ENCODE results near the gene SBF2.
"Not testable (repeated sequence)": the region's sequence is repeated elsewhere in the genome, so short reads cannot be mapped to it uniquely, and the experiment has no call there.

Gene SBF2

GRCh38 chr11:10267821-10268220 lies 26.2 kb downstream of the SBF2 start:
- DNase-seq (ENCODE audit: low spot score), result no peak

GRCh38 chr11:10265936-10266335 lies 28.1 kb downstream of the SBF2 start:
- DNase-seq (ENCODE audit: low spot score), result no peak

GRCh38 chr11:10264716-10265115 lies 29.3 kb downstream of the SBF2 start:
- DNase-seq (ENCODE audit: low spot score), result not testable (repeated sequence)

DNA sequence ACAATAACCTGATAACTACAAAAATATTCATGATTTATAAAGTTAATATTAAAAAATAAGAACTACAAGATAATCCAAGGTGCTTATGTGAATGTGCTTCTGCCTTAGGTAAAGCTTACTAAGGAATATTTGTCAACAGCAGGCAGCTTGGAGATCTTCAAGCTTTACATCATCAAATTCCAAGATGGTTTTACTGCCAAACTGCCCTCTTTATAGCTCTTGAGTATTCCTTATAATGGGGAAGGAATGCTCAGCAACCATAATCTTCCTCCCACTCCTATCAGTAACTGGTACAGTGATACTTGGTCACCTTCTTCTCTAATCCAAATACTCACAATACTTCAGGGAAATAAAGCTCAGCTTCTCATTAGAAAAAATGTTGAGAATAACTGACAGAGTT lies 30.1 kb downstream of the SBF2 start:
- DNase-seq (ENCODE audit: low spot score), result no peak

GRCh38 chr11:10261821-10262220 lies 32.2 kb downstream of the SBF2 start:
- no peak for DNase-seq (ENCODE audit: low spot score)

DNA sequence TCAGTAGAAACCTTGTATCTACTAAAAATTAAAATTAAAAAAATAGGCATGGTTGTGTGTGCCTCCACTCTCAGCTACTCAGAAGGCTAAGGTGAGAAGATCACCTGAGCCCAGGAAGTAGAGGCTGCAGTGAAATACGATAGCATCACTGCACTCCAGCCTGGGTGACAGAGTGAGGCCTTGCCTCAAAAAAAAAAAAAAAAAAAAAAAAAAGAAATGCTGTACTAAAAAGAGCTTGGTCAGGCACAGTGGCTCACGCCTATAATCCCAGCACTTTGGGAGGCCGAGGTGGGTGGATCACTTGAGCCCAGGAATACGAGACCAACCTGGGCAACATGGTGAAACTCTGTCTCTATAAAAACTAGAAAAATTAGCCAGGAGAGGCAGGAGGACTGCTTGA lies 36.5 kb downstream of the SBF2 start:
- no peak for DNase-seq (ENCODE audit: low spot score)

- no peak for DNase-seq (ENCODE audit: low spot score)
These were observed 38.5 kb downstream of the SBF2 start for GRCh38 chr11:10255388-10256125.

DNA sequence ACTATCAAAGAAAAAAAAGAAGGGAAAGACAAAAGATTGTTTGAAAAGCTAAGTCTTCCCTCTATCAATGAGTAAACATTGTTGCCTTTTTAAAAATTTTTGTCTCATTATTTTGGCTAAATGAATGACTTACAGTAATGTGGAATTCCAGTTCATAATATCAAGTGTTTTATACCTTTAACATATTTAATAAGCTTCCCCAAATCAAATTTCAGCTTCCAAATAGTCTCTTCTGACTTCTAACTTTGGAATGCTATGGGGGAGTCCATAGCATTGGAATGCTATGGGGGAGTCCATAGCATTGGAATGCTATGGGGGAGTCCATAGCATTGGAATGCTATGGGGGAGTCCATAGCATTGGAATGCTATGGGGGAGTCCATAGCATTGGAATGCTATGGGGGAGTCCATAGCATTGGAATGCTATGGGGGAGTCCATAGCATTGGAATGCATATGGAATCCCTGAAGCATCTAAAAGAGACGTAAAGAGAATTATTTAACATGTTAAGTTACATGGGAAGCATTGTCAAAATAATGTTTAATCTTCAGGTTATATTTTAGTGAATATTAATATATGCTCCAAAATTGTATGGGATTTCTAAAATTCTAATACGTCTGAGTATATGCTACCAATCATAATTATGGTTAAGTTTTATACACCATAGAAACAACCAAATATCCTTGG lies 44.4 kb downstream of the SBF2 start:
- DNase-seq (ENCODE audit: low spot score), result not testable (repeated sequence)

DNA sequence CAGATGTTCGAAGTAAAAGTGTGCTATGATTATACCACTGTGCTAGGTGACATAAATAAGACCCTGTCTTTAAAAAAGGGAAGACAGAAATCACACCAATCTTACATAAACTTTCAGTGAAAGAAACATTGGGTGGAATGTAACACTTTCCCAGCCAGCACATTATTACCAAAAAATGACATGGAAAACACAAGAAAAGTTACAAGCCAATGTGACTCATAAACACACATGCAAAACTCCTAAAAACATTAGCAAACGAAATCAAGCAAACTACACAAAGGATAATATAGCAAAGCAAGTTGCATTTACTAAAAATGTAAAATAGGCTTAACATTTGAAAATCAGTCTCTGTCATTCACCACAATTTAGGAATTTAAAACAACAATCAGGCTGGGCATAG lies 47.0 kb downstream of the SBF2 start:
- DNase-seq (ENCODE audit: low spot score), result no peak

DNA sequence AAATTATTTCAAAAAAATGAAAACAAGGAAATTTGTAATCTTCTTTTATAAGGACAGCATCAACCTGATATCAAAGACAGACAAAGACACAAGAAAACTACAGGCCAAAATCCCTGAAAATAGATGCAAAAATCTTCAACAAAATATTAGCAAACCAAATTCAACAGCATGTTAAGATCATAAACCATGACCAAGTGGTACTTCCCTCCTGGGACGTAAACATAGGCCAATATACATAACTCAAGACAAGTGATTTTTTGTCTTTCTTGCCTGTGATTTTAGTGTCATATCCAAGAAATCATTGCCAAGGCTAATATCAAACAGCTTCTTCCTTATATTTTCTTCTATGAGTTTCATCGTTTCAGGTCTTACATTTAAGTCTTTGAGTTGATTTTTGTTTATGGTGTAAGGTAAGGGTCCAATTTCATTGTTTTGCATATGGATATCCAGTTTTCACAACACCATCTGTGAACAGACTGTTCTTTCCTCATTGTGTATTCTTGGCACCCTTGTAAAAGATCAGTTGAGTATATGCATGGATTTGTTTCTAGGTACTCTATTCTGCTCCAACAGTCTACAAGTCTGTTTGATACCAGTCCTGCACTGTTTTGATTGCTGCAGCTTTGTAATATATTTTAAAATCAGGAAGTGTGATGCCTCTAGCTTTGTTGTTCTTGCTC lies 50.0 kb downstream of the SBF2 start:
- no peak for DNase-seq (ENCODE audit: low spot score)

DNA sequence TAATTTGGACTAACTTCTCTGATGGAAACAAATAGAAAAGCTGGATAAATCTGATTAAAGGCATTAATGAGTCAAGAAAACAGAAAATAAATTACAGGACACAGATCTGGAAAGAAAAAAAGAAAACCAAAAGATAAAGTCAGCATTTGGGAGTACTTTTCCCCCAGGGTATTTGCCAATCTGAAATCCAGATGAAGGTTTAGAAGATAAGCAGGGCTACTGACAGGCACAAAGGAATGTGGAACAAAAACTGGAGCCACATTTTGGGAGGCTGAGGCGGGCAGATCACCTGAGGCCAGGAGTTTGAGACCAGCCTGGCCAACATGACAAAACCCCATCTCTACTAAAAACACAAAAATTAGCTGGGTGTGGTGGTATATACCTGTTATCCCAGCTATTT lies 57.2 kb downstream of the SBF2 start:
- no peak for DNase-seq (ENCODE audit: low spot score)

- DNase-seq (ENCODE audit: low spot score), result no peak
These were observed 60.4 kb downstream of the SBF2 start for GRCh38 chr11:10233581-10233980.

- no peak for DNase-seq (ENCODE audit: low spot score)
These were observed 61.3 kb downstream of the SBF2 start for GRCh38 chr11:10232756-10233155.

DNA sequence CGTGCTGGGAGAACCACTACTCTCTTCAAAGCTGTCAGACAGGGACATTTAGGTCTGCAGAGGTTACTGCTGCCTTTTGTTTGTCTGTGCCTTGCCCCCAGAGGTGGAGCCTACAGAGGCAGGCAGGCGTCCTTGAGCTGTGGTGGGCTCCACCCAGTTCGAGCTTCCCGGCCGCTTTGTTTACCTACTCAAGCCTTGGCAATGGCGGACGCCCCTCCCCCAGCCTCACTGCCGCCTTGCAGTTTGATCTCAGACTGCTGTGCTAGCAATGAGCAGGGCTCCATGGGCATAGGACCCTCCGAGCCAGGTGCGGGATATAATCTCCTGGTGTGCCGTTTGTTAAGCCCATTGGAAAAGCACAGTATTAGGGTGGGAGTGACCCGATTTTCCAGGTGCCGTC lies 62.2 kb downstream of the SBF2 start:
- not testable (repeated sequence) for DNase-seq (ENCODE audit: low spot score)

DNA sequence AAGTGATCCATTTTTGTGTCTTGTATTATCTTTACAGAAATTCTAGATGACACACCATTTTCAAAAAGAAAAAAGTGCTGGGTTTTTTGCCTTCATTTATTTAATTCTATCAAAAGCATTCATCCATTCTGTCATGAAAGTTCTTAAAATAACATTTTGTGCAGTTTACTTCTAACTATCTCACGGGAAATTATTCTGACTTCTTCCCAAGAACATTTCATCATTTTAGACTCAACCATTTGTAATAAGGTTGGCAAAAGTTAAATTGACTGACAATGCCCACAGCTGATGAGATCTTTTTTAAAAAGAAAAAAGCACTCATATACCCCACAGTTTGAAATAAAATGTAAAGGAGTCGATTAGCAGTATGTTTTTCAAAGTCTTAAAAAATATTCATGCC lies 68.5 kb downstream of the SBF2 start:
- DNase-seq (ENCODE audit: low spot score), result no peak

- DNase-seq (ENCODE audit: low spot score), result no peak
These were observed 71.6 kb downstream of the SBF2 start for GRCh38 chr11:10222399-10222798.

- DNase-seq (ENCODE audit: low spot score), result no peak
These were observed 72.7 kb downstream of the SBF2 start for GRCh38 chr11:10221342-10221741.

DNA sequence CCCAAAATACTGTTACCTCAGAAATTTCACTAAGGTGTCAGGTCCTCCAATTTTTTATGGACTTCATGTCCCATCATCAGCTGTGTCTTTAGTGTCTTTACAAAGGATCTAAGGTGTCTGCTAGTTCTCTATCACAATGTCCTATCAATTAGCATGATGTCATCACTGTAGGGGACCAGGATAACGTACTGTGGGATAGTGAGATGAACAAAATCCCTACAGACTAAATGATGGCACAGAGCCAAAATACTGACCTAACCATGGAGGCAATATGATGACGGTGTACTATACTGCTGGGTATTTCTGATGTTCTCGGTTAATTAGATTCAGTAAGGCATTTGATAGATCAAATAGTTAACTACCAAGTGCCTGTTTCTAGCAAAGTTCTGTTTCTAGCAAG lies 82.5 kb downstream of the SBF2 start:
- no peak for DNase-seq (ENCODE audit: low spot score)

DNA sequence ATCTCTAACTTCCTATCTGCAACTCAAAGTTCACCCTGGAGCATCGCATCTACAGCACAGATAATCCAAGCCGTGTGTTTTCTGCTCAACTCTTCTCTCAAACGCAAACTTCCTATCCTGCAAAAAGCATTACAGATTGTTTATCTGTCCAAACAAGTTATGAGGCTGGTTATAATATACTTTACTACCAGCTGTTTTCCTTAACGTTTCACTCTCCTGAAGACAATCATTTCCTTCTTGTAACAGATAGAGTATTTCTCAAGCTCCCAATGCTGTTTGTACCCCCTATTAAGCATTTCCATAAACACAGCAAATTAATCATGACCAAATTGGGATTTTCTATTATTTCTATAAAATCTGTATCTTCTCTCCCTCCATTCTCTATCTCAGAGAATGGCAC lies 84.7 kb downstream of the SBF2 start:
- no peak for DNase-seq (ENCODE audit: low spot score)

DNA sequence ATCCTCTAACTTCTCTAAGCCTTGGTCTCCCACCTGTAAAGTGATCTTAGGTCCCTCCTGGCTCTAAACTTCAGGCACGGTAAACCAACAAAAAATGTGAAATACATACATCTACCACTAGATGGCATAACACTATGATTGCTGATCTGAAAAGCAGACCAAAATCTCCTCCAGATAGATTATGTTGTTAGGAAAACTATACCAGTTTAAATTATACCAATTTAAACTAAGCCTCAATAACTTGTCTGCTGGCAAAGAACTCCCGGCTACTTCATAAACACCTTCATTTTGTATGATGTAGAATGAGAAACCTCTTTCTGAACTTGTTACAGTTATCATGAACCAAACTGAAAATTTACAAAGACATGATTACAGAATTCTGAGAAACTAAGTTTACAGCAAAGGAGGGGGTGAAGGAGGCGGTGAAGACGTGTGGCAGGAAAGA lies 85.9 kb downstream of the SBF2 start:
- peak; percentile 22 for DNase-seq (ENCODE audit: low spot score)

DNA sequence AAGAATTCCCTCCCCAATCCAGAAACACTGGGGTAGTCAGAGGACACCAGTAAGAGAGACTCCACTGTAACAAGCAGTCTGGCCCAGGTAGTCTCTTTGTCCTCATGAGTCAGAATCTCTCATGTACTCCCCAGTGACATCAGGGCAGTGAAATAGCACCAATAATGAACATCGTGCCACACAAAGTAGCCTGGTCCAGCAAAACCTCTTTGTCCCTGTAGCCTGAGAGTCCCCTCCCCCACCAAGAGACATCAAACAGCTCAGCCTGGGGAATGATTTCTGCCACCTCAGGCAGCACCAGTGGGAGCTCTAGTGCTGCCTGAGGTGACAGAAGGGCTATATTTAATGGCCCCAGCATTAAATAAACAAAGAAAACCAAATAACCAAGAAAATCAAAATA lies 88.1 kb downstream of the SBF2 start:
- DNase-seq (ENCODE audit: low spot score), result no peak

DNA sequence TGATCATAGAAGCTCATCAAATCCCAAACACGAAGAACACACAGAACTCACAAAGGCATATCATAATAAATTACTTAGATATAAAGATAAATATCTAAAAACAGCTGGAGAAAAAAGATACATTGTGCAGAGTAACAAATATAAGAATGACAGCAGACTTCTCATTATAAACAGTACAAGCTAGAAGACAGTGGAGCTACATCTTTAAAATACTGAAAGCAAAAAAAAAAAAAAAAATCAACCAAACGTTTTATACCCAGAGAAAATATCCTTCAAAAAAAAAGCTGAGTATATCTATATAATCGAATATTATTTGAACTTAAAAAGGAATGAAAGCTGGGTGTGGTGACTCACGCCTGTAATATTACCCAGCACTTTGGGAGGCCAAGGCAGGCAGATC lies 90.0 kb downstream of the SBF2 start:
- DNase-seq (ENCODE audit: low spot score), result no peak

GRCh38 chr11:10201343-10201742 lies 92.7 kb downstream of the SBF2 start:
- DNase-seq (ENCODE audit: low spot score), result no peak

Measured in putamen (tissue), 1 donor.